HG03025 (cell line): ENCODE data around the gene OR6V1.

Experiments
- ATAC-seq: cut with Tn5 transposase; IDR thresholded peaks from one replicate; pipeline ENCODE4 v1.9.1; 2021; ENCODE audit warnings: mild to moderate bottlenecking, moderate library complexity; ENCODE audit not compliant: unreplicated experiment, low FRiP score

The OR6V1 gene

DNA sequence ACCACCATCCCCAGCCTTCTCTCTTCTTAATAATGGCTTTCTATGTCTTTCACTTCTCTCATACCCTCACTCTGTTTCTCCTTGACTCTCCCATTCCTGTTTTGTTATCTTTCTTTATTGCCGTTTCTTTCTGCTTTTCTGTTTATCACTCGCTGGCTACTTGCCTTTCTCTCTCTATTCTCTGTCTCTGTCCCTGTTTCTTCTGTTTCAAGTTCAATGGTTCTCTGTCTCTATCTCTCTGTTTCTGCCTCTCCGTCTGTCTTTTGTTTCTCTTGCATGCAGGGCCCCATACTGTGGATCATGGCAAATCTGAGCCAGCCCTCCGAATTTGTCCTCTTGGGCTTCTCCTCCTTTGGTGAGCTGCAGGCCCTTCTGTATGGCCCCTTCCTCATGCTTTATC is at the start of gene OR6V1:
Gene OR6V1 (plus strand): TSS at position 301 of the 400 bp plus-strand sequence. CDS start 0 bp downstream, at position 301.
- no peak for ATAC-seq

DNA sequence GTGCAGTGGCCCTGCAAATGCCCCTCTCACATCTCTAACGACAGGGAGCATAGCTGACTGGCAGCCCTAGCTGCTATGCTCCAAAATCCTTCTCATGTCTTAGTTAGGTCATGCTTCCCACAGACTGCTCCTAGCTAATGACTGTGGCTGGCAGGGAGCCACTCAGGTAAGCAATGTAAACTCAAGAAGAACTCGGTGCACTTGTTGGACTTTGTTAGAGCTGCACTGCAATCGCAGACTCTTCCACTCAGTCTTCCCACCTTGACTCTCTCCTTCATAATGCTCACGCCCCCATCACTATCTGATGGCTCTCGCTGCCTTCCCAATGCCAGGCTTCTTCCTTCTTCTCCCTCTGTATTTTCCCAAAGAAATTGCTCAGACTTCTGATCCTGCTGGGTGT is 49.2 kb upstream of the OR6V1 start:
- no peak for ATAC-seq

- ATAC-seq = peak; percentile 53
Measured at GRCh38 chr7:143003393-143004051, 48.6 kb upstream of the OR6V1 start.

DNA sequence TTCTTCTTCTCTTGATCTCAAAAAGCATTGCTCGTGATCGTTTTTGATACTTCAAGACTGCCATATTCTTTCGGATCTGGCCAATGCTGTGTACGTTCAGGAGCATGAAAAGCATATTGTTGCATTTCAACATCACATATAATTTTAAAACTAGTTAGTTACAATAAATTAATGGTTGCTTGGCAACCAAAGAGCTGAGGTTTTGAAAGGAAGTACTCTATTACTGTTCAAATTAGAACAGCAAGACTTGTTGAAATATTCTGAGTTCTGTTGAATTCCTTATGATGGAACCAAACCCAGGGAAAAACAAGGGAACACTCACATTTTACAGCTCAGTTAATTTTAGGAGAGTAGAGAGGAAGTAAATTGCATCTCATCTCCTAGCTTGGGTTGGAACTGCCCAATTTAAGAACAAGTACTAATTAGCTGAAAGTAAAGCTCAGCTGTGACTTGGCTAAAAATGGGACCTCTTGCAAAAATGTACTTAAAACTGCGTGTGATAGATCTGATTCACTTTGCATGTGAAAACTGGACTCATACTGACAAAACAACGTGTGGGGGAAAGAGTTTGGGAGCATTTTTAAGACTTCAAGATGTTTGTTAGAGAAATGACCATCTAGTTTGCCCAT is 46.4 kb upstream of the OR6V1 start:
- ATAC-seq = no peak

DNA sequence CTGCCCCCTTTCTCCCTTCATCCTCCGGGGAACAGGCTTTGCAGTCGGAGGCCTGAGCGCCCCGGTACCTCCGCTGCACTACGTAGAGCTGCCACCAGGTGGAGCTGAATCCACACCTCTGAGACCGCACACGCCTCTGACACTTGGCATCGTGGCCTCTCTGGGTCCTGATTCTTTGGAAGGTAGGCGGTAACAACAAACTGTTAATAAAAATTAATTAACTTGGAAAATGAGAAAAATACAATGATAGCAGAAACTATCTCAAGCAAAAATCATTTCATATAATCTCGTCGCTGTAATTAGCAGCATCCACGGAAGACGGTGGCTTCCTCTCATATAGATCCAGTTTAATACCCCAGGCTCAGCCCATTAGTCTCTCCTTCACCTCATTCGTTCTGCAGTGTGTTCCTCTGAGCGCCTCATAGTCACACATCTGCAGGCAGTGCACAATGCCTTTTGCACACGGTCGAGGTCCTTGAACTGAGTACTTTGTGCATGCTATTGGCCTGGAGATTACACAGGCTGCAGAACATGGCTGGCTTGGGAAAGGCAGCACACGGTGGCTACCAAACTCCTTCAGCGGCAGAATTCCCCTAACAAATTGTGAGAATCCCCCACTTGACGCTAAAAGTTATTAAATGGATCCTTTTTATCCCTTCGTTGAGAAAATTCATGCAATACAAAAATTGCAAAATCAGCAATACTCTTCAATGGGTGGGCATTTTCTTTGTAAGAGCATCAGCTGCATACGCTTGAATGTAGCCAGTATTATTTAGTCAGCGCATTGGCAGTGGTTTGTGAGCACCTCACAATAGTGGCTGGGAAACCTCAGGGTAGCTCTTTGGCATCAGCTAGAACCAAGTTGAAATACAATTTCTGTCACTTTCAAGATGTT is 43.9 kb upstream of the OR6V1 start:
- peak; percentile 89 for ATAC-seq

GRCh38 chr7:143012001-143012400 is 40.1 kb upstream of the OR6V1 start:
- ATAC-seq = no peak

DNA sequence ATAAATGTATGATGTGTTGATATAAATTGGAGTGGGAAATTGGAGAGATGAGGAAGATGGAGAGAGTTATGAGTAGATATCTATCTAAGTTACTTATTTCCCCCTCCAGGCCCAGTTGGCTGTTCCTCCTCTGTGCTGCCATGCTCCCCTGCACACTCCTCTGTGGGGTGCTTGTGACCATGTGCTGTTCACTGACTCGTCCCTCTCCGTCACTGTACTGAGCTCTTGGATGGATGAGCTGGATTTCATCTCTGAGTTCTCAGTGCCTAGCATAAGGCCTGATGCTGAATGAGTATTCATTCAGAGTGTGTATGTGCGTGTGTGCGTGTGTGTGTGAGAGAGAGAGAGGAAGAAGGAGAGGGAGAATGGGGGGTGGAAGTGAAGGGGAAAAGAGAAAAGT is 39.7 kb upstream of the OR6V1 start:
- ATAC-seq = no peak

- no peak for ATAC-seq
Measured at GRCh38 chr7:143013473-143013872, 38.7 kb upstream of the OR6V1 start.

DNA sequence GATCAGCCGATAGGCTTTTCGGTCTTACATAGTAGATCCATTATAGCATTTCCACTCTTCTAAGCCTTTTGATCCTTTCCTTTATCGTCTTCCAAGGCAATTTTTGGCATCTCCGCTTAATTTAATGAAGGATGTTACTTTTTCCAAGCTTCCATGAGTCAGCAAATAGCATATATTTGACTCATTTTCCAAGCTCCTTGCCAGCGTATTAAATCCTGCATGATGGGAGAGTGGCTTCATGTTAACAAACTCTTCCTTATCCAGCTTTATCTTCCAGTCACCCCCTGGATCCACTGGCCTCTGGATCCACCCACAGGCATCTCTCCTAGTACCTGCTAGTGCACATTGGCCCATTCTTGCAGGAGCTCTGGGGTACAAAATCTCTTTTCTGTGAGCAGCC is 38.2 kb upstream of the OR6V1 start:
- ATAC-seq = no peak

- peak; percentile 78 for ATAC-seq
Measured at GRCh38 chr7:143015084-143015483, 37.1 kb upstream of the OR6V1 start.

DNA sequence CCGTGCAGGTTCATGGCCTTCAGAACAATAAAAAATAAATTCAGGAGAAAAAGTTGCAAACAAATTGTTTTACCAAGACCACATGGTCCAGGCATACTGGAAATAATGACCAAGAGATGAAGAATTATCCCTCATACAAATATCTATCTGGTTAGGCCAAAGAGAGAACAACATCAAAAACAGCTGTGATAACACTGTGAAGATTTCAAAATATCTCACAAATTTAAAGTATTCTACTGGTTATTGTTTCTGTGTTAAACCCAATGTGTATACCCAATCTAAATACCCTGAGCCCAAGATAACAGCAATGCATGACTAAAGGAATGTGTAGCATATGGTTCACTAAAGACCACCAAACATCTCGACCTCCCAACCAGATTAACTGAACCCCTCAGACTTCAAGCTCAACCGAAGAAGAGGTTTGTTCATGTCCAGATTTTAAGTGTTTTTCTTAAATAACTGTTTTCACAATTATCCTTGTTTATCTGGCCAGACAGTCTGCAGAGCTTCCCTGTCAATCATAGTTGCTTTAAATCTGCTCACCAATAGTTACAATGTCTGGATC is 36.1 kb upstream of the OR6V1 start:
- no peak for ATAC-seq

DNA sequence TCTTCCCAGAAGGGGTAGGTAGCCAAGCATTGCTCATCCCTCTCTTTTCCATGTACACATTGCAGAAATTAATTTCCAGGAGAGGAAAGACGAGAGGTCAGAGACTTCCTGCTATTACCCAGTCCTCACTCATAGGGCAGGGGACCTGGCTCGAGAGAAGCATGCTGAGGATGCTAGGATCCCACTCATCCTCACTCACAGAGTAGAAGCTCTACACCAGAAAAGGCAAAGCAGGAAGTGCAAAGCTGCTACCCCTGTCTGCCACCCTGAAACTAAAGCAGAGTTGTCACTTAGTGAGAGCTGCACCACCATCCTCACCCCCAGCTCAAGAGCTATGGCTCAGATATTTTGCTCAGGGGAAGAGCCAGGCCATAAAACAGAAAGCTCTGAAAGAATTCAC is 35.1 kb upstream of the OR6V1 start:
- ATAC-seq = no peak

DNA sequence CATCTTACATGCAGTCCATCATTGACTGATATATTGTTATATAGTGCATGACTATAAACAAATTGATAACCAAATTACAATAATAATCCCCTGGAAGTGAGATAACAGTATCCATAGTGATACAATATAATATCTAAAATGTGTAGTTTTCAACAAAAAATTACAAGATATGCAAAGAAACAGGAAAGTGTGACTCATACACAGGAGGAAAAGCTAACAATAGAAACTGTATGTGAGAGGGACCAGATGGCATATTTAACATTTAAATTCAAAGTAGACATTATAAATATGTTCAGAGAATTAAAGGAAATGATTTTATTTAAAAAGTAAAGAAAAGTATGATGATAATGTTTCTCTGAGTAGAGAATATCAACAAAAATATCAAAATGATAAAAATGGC is 33.2 kb upstream of the OR6V1 start:
- ATAC-seq = no peak

DNA sequence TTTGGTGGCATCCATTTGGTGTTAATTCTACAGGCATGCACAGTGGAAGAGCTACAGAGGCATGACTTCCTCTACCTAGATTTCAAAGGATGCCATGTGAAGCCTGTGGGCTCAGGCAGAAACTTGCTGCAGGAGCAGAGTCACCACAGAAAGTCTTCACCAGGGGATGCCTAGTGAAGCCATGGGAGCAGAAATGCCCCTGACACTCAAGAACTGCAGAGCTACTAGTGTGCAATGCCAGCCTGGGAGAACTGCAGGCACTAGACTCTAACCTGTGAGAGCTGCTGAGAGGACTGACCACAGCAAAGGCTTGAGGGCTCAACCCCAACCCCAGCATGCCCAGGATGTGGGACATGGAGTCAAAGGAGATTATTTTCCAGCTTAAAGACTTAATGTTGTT is 29.1 kb upstream of the OR6V1 start:
- no peak for ATAC-seq

GRCh38 chr7:143025371-143025770 is 26.8 kb upstream of the OR6V1 start:
- ATAC-seq = no peak

- ATAC-seq = no peak
Measured at GRCh38 chr7:143027032-143027431, 25.1 kb upstream of the OR6V1 start, which contains the start of gene OR9A2. TSS of gene OR9A2 (minus strand) at chr7:143027132. CDS start at chr7:143027132, 0 bp downstream.

DNA sequence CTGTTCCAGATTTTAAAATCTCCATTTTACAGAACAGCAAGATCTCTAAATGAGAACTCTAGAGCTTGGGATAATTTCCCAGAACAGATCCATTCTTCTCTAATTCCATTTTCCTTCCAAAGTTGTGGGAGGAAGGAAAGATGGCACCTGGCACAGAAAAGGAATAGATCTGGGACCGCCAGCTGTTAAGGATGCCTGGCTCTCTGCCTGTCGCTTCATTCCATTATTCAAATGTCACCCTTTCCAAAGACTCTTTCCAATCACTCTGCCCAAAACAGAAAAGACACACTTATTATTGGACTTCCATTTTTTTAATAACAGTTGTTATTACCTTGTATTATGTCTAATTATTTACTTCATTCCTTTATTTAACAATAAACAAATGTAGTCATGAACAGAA is 24.5 kb upstream of the OR6V1 start:
- ATAC-seq = no peak

DNA sequence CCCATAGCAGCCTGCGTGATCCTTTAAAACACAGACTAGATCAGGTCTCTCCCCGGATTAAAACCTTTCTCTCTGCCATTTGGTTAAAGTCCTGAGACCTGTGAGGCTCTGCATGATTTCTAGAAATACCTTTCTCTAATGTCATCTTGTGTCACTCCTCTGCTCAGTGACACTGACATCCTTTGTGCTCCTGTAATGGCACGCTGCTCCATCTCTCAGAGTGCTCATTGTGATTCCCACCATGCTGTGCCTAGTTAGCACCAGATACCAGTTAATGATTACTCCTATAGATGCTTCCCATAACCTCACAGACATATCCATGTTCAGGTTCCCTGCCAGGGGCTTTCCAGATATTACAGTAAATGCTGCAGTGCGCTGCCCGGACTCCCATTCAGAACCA is 13.5 kb upstream of the OR6V1 start:
- no peak for ATAC-seq

DNA sequence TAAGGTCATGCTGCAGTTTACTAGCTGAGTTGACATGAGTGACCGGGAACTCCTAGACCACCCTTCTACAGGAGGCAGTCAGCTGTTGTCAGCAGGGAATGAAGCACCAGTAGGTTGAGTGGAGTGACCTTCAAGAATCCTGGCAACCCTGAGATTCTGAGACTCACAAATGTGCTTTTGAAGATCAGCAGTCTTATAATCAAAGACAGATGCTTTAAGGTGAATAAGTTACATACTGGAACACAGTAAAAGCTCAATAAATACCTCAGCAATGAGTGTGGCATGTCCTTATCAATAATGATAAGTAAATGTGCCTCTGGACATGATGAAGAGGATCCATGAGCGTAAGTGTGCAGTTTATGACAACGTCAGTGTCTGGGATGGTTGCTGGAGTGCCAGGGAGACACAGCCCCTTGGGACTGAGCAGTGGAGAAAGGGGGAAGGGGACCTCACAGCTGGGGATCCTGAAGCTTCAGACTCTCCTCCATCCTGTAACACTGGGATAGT is 11.9 kb upstream of the OR6V1 start:
- no peak for ATAC-seq

GRCh38 chr7:143041346-143041745 is 10.8 kb upstream of the OR6V1 start:
- ATAC-seq = no peak
